Parathyroid adenoma (tissue), 2 donors: Measurements from ENCODE around the gene TRABD2B.

ENCODE experiments used
- H2AFZ ChIP-seq: fragments of 300-600 bp; sonication (generic); one replicate; pipeline ENCODE4 v1.7.0; 2017; ENCODE audit warnings: antibody characterized with exemption, mild to moderate bottlenecking
- H3K27ac ChIP-seq: fragments of 300-600 bp; sonication (generic); one replicate; pipeline ENCODE4 v1.7.0; 2017
- H3K27me3 ChIP-seq: fragments of 300-600 bp; sonication (generic); one replicate; pipeline ENCODE4 v1.7.0; 2017; ENCODE audit warnings: low read length; ENCODE audit not compliant: control insufficient read depth, insufficient read depth
- H3K36me3 ChIP-seq: fragments of 300-600 bp; sonication (generic); one replicate; pipeline ENCODE4 v1.7.0; 2017; ENCODE audit warnings: low read length; ENCODE audit not compliant: control insufficient read depth, insufficient read depth
- H3K4me1 ChIP-seq: fragments of 300-600 bp; sonication (generic); one replicate; pipeline ENCODE4 v1.7.0; 2017; ENCODE audit warnings: control low read depth
- H3K4me2 ChIP-seq: fragments of 300-600 bp; sonication (generic); one replicate; pipeline ENCODE4 v1.7.0; 2017; ENCODE audit warnings: low read length
- H3K4me3 ChIP-seq: fragments of 300-600 bp; sonication (generic); one replicate; pipeline ENCODE4 v1.7.0; 2017; ENCODE audit warnings: low read depth, low read length
- H3K79me2 ChIP-seq: fragments of 300-600 bp; sonication (generic); one replicate; pipeline ENCODE4 v1.7.0; 2017; ENCODE audit warnings: control low read depth
- H3K9ac ChIP-seq: fragments of 300-600 bp; sonication (generic); one replicate; pipeline ENCODE4 v1.7.0; 2017; ENCODE audit warnings: mild to moderate bottlenecking
- H3K9me3 ChIP-seq: fragments of 300-600 bp; sonication (generic); one replicate; pipeline ENCODE4 v1.7.0; 2017; ENCODE audit warnings: low read length; ENCODE audit not compliant: control insufficient read depth
- TF ChIP-seq, protein P1 (sequence below): fragments of 300-600 bp; sonication (generic); IDR thresholded peaks from one replicate; pipeline ENCODE4 v1.7.0; 2017; ENCODE audit warnings: antibody characterized with exemption, mild to moderate bottlenecking
- donor health status: primary hyperparathyroidism.

TRABD2B gene

DNA sequence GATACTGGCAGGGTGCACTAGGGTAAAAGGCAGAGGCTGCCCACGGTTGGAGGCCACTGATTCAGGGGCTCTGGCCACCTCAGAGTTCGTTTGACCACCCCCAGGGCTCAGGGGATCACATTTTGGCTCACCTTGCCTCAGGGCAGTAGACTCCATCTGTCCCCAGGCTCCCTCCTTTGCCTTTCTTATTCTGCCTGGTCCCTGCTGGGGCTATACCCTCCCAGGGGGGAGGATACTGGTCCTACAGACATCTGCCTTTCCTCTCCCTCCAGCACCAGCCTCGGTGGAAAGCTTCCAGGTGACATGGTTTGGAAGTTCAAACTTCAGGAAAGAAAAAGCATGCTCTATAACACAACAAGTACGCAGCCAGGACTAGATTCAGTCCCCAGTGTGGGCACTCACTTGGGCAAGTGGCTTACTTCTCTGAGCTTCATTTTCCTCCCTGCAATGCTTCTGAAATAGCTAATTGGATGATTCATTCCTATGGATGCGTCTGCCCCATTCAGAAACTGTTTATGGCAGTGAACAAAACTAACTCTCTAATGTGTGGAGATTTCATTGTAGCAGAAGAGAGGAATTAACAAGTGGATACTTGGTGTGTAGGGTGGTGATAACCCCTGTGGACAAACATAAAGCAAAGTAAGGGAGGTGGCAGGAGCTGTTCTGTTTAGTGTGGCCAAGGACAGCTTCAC, 154.8 kb downstream of the TRABD2B start:
- no peak overlapping the region for H3K9ac ChIP-seq
- H3K36me3 ChIP-seq: no peaks in the 10 kb centered on the region
- H3K4me1 ChIP-seq: no peaks in the 10 kb centered on the region
- H3K79me2 ChIP-seq: no peaks in the 10 kb centered on the region
- no peaks in the 10 kb centered on the region for H3K27me3 ChIP-seq
- no peaks in the 10 kb centered on the region for H3K9me3 ChIP-seq
- TF ChIP-seq, protein P1, sequence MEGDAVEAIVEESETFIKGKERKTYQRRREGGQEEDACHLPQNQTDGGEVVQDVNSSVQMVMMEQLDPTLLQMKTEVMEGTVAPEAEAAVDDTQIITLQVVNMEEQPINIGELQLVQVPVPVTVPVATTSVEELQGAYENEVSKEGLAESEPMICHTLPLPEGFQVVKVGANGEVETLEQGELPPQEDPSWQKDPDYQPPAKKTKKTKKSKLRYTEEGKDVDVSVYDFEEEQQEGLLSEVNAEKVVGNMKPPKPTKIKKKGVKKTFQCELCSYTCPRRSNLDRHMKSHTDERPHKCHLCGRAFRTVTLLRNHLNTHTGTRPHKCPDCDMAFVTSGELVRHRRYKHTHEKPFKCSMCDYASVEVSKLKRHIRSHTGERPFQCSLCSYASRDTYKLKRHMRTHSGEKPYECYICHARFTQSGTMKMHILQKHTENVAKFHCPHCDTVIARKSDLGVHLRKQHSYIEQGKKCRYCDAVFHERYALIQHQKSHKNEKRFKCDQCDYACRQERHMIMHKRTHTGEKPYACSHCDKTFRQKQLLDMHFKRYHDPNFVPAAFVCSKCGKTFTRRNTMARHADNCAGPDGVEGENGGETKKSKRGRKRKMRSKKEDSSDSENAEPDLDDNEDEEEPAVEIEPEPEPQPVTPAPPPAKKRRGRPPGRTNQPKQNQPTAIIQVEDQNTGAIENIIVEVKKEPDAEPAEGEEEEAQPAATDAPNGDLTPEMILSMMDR: no peak
- H3K27ac ChIP-seq: no peak overlapping the region
- no peak overlapping the region for H2AFZ ChIP-seq
- no peak overlapping the region for H3K4me3 ChIP-seq
- no peak overlapping the region for H3K4me2 ChIP-seq

DNA sequence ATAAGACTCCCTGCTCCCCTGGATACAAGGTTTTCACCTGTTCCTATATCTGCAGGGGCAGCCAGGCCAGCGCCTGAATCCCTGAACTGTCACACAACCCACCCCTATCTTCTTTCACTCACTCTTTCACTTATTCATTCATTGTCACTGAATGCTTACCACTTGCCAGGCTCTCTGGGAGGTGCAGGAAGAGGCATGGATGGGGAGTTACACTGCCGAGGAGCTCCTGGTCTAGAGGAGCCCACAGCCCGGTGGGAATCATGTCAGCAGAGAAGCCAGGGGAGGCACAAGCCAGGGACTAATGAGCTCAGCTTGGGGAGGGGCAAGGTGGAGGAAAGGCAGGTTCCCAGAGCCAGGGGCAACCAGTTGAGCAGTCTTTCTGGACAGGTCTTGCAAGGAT, 155.8 kb downstream of the TRABD2B start:
- no peaks in the 10 kb centered on the region for H3K36me3 ChIP-seq
- TF ChIP-seq, protein P1: no peak
- no peak overlapping the region for H3K4me2 ChIP-seq
- H3K27ac ChIP-seq: no peak overlapping the region
- no peak overlapping the region for H3K4me3 ChIP-seq
- no peaks in the 10 kb centered on the region for H3K4me1 ChIP-seq
- H2AFZ ChIP-seq: no peak overlapping the region
- H3K9me3 ChIP-seq: no peaks in the 10 kb centered on the region
- no peaks in the 10 kb centered on the region for H3K27me3 ChIP-seq
- no peak overlapping the region for H3K9ac ChIP-seq
- no peaks in the 10 kb centered on the region for H3K79me2 ChIP-seq

DNA sequence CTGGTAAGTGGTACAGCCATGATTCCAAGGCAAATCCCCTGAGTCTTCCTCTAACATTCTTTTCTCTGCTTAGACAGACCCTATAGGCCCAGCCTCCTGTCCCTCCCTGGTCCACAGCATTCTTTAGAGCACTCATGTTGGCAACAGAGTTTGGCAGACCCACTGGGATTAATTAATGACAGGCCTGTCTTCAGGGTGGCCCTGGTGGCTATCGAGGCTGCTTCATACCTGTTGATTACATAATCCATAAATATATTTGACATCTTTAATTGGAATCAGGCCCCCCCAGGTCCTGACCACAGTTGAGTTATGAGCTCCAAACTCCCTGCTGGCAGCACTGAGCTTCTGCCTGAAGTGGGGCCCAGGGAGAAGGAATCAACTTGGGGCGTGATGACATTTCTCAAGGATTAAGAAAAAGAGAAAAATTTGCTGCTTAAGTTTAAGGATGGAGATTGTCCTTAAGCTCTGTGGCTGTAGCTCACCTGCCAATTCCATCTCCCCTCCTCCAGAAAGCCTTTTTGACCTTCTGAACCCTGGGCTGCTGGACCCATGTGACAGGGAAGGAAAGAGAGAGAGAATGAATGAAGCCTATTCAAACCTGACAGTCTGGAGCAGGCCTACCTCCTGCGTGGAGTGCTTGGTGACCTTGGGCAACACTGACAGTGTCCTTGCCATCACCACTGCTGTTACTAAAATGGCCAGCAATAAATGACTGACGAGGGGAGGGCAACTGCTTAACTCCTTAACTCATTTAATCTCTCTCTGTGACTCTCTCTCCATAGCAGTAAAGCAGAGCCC, 156.6 kb downstream of the TRABD2B start:
- H3K79me2 ChIP-seq: no peaks in the 10 kb centered on the region
- TF ChIP-seq, protein P1: no peak
- H3K9ac ChIP-seq: no peak overlapping the region
- no peak overlapping the region for H3K4me2 ChIP-seq
- H3K4me3 ChIP-seq: no peak overlapping the region
- no peaks in the 10 kb centered on the region for H3K36me3 ChIP-seq
- H3K4me1 ChIP-seq: no peaks in the 10 kb centered on the region
- H3K27ac ChIP-seq: no peak overlapping the region
- H3K27me3 ChIP-seq: no peaks in the 10 kb centered on the region
- H2AFZ ChIP-seq: no peak overlapping the region
- no peaks in the 10 kb centered on the region for H3K9me3 ChIP-seq

DNA sequence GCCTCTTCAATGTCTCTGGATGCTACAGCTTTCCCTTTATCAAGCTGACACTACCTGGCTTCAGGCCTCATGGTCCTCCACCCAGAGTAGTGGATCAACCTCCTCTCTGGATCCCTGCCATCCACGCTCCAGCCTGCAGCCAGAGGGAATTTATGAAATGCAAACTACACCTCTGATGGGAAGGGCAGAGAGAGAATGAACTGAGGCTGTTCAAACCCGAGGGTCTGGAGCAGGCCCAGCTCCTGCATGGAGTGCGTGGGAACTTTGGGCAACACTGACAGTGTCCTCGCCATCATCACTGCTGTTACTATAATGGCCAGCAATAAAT, 157.8 kb downstream of the TRABD2B start:
- no peaks in the 10 kb centered on the region for H3K27me3 ChIP-seq
- TF ChIP-seq, protein P1: no peak
- no peak overlapping the region for H2AFZ ChIP-seq
- no peaks in the 10 kb centered on the region for H3K79me2 ChIP-seq
- H3K4me3 ChIP-seq: no peak overlapping the region
- no peak overlapping the region for H3K27ac ChIP-seq
- H3K4me2 ChIP-seq: no peak overlapping the region
- H3K9ac ChIP-seq: no peak overlapping the region
- H3K9me3 ChIP-seq: no peaks in the 10 kb centered on the region
- no peaks in the 10 kb centered on the region for H3K36me3 ChIP-seq
- H3K4me1 ChIP-seq: no peaks in the 10 kb centered on the region
